Measurements from ENCODE around the gene SHC3.

The SHC3 gene

DNA sequence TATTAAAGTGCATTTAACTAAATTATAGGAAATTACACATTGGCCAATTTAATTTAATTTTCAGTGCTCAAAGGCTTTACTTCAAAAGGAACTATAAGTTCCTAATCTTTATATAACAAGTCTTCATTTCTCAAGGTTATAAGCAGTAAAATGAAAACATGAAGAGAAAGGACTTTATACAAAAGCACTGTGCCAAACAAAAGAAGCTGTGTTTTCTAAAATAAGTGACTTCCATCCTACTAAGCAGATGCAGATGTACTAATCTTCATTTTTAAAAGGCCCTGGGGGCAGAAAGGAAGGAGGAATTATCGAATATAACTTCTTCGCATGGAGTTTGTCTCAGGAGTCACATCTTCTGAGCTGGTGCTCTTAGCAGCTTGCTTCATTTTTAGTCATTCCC lies 81.4 kb downstream of the SHC3 start:
- no peak for DNase-seq

DNA sequence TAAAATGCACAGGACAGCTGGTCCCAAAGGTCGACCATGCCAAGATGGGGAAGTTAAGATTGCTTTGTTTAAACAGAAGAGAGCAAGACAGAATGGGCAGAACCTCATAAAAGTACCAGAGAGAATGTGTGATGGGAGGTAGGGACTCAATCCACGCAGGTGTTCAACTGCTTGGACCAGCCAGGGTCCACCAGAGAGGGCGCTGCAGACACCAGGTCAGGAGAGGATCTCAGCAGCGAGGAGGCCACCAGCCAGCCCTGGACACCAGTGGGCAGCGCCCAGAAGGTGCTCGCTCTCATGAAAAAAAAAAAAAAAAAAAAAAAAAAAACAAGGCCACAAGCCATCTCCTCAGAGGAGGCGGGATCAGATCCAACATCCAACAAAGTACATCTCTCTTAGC lies 81.8 kb downstream of the SHC3 start:
- no peak for DNase-seq

- DNase-seq, result no peak
Measured at GRCh38 chr9:89095761-89096528, 82.7 kb downstream of the SHC3 start.

GRCh38 chr9:89093201-89093975 lies 85.2 kb downstream of the SHC3 start:
- no peak for DNase-seq

- no peak for DNase-seq
Measured at GRCh38 chr9:89089176-89089575, 89.4 kb downstream of the SHC3 start.

DNA sequence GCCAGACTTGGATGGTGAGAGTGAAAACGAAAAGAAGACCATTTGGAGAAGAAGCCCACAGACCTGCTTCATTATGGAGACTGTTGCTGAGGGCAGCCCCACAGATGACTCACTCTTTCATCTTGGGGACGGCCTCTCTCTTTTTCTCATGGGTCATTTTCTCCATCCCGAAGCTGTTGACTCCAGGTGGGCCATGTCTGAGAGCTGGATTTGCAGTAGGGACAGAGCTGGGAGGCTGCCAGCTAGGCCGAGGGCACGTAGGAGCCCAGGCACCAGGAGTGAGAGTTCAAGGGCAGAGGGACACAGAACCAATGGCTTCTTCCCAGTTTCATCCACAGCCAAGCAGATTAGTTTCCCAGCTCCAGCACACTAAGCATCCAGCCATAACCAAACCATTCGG lies 95.0 kb downstream of the SHC3 start:
- no peak for DNase-seq

GRCh38 chr9:89080193-89080592 lies 98.4 kb downstream of the SHC3 start:
- no peak for DNase-seq

- no peak for DNase-seq
Measured at GRCh38 chr9:89079391-89079790, 99.2 kb downstream of the SHC3 start.

DNA sequence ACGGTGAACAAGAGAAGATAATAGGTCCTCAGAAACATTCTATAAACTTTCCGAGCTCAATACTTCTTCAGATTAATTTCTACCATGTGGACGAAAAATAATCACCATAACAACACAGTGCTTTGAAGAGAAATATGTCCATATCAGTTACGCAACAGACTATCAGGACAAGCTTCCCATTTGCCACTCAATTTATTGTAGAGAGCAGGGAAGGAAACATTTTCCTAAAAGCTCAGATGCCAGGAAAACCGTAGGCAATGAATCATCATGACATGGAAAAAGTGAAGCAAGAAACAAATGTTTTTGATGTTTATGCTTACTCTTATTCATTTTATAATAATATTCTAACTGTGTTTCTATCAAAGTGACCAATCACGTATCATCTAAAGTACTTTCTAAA lies 99.8 kb downstream of the SHC3 start:
- DNase-seq, result no peak

GRCh38 chr9:89078421-89078820 lies 100.2 kb downstream of the SHC3 start:
- DNase-seq, result no peak

- no peak for DNase-seq
Measured at GRCh38 chr9:89077519-89077918, 101.1 kb downstream of the SHC3 start.

DNA sequence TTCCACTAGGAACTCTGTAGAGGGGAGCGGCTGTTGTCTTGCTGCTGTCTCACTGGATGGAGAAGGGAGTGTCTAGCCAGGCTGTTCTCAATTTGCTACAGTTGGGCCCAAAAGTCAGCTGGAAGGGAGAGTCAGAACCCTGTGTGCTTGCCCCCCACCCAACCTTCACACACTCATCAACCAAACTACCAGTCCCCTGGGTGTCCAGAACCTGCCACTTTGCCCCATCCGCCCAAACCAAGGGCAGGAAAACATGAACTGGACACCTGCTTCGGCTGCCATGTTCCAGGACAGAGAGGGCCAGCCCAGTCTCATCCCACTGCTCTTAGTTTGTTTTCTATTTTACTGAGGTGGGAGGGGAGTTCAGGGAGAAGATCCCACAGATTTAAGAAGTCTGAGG lies 105.2 kb downstream of the SHC3 start:
- no peak for DNase-seq

DNA sequence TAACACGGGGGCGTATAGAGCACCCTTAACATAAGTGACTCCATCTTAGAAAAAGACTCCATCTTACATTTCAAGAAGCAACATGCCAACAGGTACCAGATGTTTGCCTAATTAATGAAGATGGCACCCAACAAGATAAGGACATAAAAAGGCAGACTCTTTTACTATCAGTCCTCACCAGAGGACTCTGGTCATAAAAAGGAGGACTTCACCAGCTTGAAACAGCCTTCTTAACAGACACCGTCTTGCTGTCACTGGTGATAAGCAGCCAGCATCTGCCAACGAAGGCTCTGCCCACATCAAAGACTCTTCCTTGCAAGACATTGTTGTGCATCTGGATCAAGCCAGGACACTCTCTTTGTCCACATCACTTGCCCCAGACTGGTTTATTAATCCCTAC lies 107.0 kb downstream of the SHC3 start:
- no peak for DNase-seq

- no peak for DNase-seq
Measured at GRCh38 chr9:89066835-89067234, 111.8 kb downstream of the SHC3 start.

GRCh38 chr9:89065921-89066320 lies 112.7 kb downstream of the SHC3 start:
- no peak for DNase-seq

DNA sequence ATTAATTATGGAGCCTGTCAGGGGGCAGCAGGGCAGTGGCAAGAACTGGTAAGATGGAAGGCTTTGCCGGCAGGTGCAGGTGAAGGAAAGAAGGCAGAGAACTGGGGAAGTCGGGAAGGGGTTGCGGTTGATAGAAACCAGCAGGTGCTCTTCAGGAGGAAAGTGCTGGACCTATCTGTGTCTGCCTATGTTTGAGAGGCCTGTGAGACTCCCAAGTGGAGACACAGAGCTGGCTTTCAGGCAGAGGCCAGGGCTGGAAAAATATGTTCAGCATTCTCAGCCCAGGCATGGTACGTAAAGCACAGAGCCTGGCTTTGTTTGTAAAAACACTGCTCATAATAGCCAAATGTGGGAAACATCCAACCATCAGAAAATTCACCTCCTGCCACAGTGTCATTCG lies 117.8 kb downstream of the SHC3 start:
- no peak for DNase-seq

DNA sequence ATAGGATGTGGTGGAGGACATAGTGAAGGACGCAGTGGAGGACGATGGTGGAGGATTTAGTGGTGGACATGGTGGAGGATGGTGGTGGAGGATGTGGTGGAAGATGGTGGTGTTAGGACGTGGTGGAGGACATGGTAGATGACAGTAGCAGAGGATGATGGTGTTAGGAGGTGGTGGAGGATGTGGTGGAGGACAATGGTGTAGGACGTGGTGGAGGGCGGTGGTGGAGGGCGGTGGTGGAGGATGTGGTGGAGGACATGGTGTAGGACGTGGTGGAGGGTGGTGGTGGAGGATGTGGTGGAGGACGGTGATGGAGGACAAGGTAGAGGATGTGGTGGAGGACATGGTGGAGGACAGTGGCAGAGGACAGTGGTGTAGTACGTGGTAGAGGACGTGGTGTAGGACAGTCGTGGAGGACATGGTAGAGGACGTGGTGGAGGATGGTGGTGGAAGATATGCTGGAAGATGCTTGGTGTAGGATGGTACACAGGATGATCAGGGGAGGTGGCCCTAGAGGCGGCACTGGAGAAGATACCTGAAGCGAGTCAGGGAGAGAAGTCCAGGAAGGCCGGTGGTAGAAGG lies 118.6 kb downstream of the SHC3 start:
- DNase-seq, result no peak

- no peak for DNase-seq
Measured at GRCh38 chr9:89058906-89059305, 119.7 kb downstream of the SHC3 start.

GRCh38 chr9:89054865-89055495 lies 123.6 kb downstream of the SHC3 start:
- no peak for DNase-seq

DNA sequence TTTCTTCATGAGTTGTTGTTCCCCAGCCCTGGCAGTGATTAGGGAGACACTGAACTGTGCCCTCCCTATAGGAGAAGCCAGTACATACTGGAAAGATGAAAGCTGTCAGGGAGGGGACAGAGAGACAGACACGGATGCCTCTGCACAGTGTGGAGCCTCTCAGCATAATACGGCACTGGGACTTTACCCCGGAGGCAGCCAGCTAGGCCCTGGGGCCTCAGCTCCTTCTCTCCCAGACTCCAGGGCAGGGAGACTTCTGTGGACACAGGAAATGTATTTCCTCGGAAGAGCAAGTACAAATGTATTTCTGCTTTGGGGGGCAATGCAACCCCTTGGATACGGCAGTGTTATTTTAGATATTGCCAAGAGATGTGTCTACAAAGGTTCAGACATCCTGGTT lies 125.3 kb downstream of the SHC3 start:
- DNase-seq, result no peak

DNA sequence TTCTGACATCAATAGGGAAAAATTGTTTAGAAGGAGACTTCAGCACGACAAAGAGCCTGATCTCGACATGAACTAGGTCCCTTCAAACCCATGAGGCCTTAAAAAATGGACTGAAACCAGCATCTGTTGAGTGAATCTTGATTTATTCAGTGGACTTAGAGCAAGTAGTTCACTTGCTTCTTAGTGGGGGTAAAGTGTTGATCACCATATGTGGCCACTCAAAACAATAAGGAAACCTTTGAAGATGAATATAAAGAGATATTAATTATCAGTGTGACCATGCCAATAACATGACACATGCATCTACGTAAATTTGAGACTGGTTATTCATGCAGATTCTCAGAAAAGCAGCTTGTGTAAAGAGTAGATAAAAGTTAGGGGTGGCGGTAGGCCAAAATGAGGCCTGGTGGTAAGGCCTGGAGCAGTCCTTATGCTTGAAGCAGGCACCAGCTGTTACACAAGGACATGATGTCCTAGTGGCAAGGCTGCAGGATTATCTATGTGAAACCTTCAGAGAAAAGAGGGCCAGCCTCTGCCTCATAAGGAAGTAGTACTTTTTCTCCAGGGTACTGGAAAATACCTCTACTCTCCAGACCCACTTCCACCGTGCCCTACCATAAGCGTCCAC lies 126.0 kb downstream of the SHC3 start:
- DNase-seq, result peak in 1 of 2 experiments; percentile 50

- peak; percentile 22 to 42 for DNase-seq
Measured at GRCh38 chr9:89051421-89052025, 127.1 kb downstream of the SHC3 start.

- DNase-seq, result no peak
Measured at GRCh38 chr9:89049646-89050045, 129.0 kb downstream of the SHC3 start.
